Measurements from ENCODE around the gene MNT.

MNT gene

GRCh38 chr17:2415081-2415480, 14.2 kb upstream of the MNT start:
- DNase-seq = no peak

- DNase-seq = no peak
Observed at GRCh38 chr17:2414446-2415064, 13.7 kb upstream of the MNT start.

- no peak for DNase-seq
Observed at GRCh38 chr17:2412561-2413021, 11.7 kb upstream of the MNT start.

- no peak for DNase-seq
Observed at GRCh38 chr17:2410951-2411350, 10.1 kb upstream of the MNT start.

- DNase-seq = no peak
Observed at GRCh38 chr17:2406903-2407790, 6.3 kb upstream of the MNT start.

GRCh38 chr17:2406271-2406902, 5.5 kb upstream of the MNT start:
- no peak for DNase-seq

GRCh38 chr17:2405247-2405926, 4.5 kb upstream of the MNT start:
- no peak for DNase-seq

GRCh38 chr17:2403044-2403443, 2.2 kb upstream of the MNT start:
- no peak for DNase-seq

- DNase-seq = no peak
Observed at GRCh38 chr17:2402544-2402943, 1.7 kb upstream of the MNT start.

GRCh38 chr17:2401426-2402221, 764 bp upstream of the MNT start:
- DNase-seq = peak; percentile 99

GRCh38 chr17:2400474-2400866, 390 bp downstream of the MNT start:
- DNase-seq = peak; percentile 84

GRCh38 chr17:2399572-2400473, 1.0 kb downstream of the MNT start:
- DNase-seq = peak; percentile 96

GRCh38 chr17:2398655-2399571, 1.9 kb downstream of the MNT start:
- peak; percentile 84 for DNase-seq

GRCh38 chr17:2398182-2398581, 2.7 kb downstream of the MNT start:
- no peak for DNase-seq

GRCh38 chr17:2397247-2398171, 3.4 kb downstream of the MNT start:
- no peak for DNase-seq

- peak; percentile 76 for DNase-seq
Observed at GRCh38 chr17:2396568-2397246, 4.2 kb downstream of the MNT start.

- DNase-seq = no peak
Observed at GRCh38 chr17:2396192-2396567, 4.7 kb downstream of the MNT start.

Data from activated CD8-positive, alpha-beta memory T cell treated with anti-CD3 and anti-CD28 coated beads for 24 hours (primary cell).